NCI-H774 (cell line): ENCODE data around the gene CRYL1.
"Not testable (repeated sequence)": the region's sequence is repeated elsewhere in the genome, so short reads cannot be mapped to it uniquely, and the experiment has no call there.

Experiments
- DNase-seq: peaks from one replicate; lab custom pipeline; 2025; lab: John Stamatoyannopoulos, UW

Gene CRYL1

GRCh38 chr13:20448470-20448869, 77.2 kb downstream of the CRYL1 start:
- DNase-seq = no peak

GRCh38 chr13:20446900-20447299, 78.8 kb downstream of the CRYL1 start:
- no peak for DNase-seq

GRCh38 chr13:20446405-20446804, 79.3 kb downstream of the CRYL1 start:
- no peak for DNase-seq

GRCh38 chr13:20442798-20443381, 82.8 kb downstream of the CRYL1 start:
- no peak for DNase-seq

- DNase-seq = no peak
Measured at GRCh38 chr13:20442375-20442774, 83.3 kb downstream of the CRYL1 start.

- DNase-seq = no peak
Measured at GRCh38 chr13:20441879-20442278, 83.8 kb downstream of the CRYL1 start.

- no peak for DNase-seq
Measured at GRCh38 chr13:20441056-20441455, 84.6 kb downstream of the CRYL1 start.

- no peak for DNase-seq
Measured at GRCh38 chr13:20439261-20439660, 86.4 kb downstream of the CRYL1 start.

GRCh38 chr13:20438801-20439200, 86.9 kb downstream of the CRYL1 start:
- DNase-seq = no peak

GRCh38 chr13:20436505-20436904, 89.2 kb downstream of the CRYL1 start:
- no peak for DNase-seq

GRCh38 chr13:20435616-20436368, 89.9 kb downstream of the CRYL1 start:
- no peak for DNase-seq

GRCh38 chr13:20434210-20434609, 91.4 kb downstream of the CRYL1 start:
- DNase-seq = not testable (repeated sequence)

- DNase-seq = no peak
Measured at GRCh38 chr13:20431687-20432384, 93.8 kb downstream of the CRYL1 start.

GRCh38 chr13:20431080-20431479, 94.6 kb downstream of the CRYL1 start:
- DNase-seq = no peak

GRCh38 chr13:20430296-20430695, 95.4 kb downstream of the CRYL1 start:
- DNase-seq = no peak

- DNase-seq = no peak
Measured at GRCh38 chr13:20429682-20430081, 96.0 kb downstream of the CRYL1 start.

- no peak for DNase-seq
Measured at GRCh38 chr13:20428666-20429644, 96.7 kb downstream of the CRYL1 start.

GRCh38 chr13:20426766-20427448, 98.8 kb downstream of the CRYL1 start:
- no peak for DNase-seq

GRCh38 chr13:20425819-20426219, 99.8 kb downstream of the CRYL1 start:
- DNase-seq = no peak

- DNase-seq = no peak
Measured at GRCh38 chr13:20424949-20425348, 100.7 kb downstream of the CRYL1 start.

- DNase-seq = no peak
Measured at GRCh38 chr13:20424559-20424852, 101.2 kb downstream of the CRYL1 start.

- DNase-seq = no peak
Measured at GRCh38 chr13:20422362-20422761, 103.3 kb downstream of the CRYL1 start.
